Gastroesophageal sphincter (tissue), 4 donors: ENCODE data around the gene OR12D1. TPM values are rescaled to one million over a fixed set of nuclear protein-coding genes. Genes with fewer than 3 reads are reported as not detected.
A peak's percentile ranks its signal among the peaks of the same experiment; 100 is the strongest.

Experiments
- ATAC-seq: fragments of 150-250 bp; one replicate; pipeline ENCODE4 v1.9.1; 2016; ENCODE audit warnings: mild to moderate bottlenecking, moderate library complexity
- H3K27ac ChIP-seq, 4 donors: fragments of 200-600 bp; sonication (generic) in 3 of 4; 1 replicate in 3 of 4; 2 replicates in 1 of 4; pipeline ENCODE4 v1.5.1; 2016 to 2019
- H3K27me3 ChIP-seq: fragments of 200-600 bp; sonication (generic); one replicate; pipeline ENCODE4 v1.5.1; 2019
- H3K36me3 ChIP-seq, 2 donors: fragments of 200-600 bp; sonication (generic); one replicate each; pipeline ENCODE4 v1.5.1; 2019; ENCODE audit warnings: control low read depth in 1 of 2
- H3K4me1 ChIP-seq, 3 donors: fragments of 200-600 bp; sonication (generic); 1 replicate in 2 of 3; 2 replicates in 1 of 3; pipeline ENCODE4 v1.5.1; 2016 to 2019; ENCODE audit warnings: control low read depth in 2 of 3
- H3K4me3 ChIP-seq, 2 donors: fragments of 200-600 bp; sonication (generic); one replicate each; pipeline ENCODE4 v1.5.1; 2019; ENCODE audit warnings: mild to moderate bottlenecking in 1 of 2, moderate library complexity in 1 of 2
- H3K9me3 ChIP-seq, 3 donors: fragments of 200-600 bp; sonication (generic); one replicate each; pipeline ENCODE4 v1.5.1; 2017 to 2019; ENCODE audit warnings: control low read depth in 2 of 3
- EP300 ChIP-seq: sonication (generic); formaldehyde crosslinking; IDR thresholded peaks from one replicate; pipeline ENCODE4 v1.6.1; 2017; ENCODE audit warnings: antibody characterized with exemption, mild to moderate bottlenecking
- POLR2A ChIP-seq, 2 donors: fragments of 450-650 bp; IDR thresholded peaks; one replicate each; pipeline ENCODE4 v1.6.1; 2017; ENCODE audit warnings: antibody characterized with exemption in 2 of 2, mild to moderate bottlenecking in 2 of 2, moderate library complexity in 1 of 2
- POLR2AphosphoS5 ChIP-seq: sonication (generic); formaldehyde crosslinking; IDR thresholded peaks from one replicate; pipeline ENCODE4 v1.6.1; 2017; ENCODE audit warnings: antibody characterized with exemption
- WGBS, 2 donors: methylation state at CpG; one replicate each; pipeline ENCODE4 v1.1.5; 2018; ENCODE audit warnings: low coverage in 1 of 2; 5-methylcytosine and 5-hydroxymethylcytosine counted together
- total RNA-seq, 4 donors: library from RNA; depleted of rRNA; stranded (reverse); fragments of >200 nt; gene quantifications; one replicate each; pipeline ENCODE4 v1.1.0, GENCODE V29; 2016
- TF ChIP-seq, protein P1 (sequence below), 4 experiments: fragments of 200-600 bp in 2 of 4; fragments of 450-650 bp in 2 of 4; sonication (generic) in 1 of 4; IDR thresholded peaks; one replicate each; pipeline ENCODE4 v1.5.1; 2017 to 2019; ENCODE audit warnings: antibody characterized with exemption in 4 of 4, mild to moderate bottlenecking in 2 of 4, moderate library complexity in 2 of 4

Gene OR12D1
- total RNA-seq: not detected

DNA sequence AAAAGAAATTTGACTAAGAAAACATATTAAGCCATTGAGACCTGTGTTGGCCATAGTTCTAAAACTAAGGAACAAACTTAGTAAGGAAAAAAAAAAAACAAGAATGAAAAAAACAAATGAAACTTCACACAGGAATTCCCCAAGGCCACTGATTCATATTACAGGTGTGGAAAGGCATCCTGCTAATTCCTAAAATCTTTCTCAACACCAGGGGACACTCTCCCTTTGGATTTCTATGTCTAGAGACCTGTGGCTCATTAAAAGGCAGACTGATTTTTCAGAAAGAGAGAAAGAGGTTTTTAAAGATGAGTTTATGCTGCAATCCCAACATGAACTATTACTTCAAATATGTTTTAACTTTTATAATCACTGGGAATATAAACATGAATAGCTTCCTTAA is at the start of gene OR12D1:
TSS of gene OR12D1 (plus strand) at position 341 of the 400 bp plus-strand sequence.
- TF ChIP-seq, protein P1, sequence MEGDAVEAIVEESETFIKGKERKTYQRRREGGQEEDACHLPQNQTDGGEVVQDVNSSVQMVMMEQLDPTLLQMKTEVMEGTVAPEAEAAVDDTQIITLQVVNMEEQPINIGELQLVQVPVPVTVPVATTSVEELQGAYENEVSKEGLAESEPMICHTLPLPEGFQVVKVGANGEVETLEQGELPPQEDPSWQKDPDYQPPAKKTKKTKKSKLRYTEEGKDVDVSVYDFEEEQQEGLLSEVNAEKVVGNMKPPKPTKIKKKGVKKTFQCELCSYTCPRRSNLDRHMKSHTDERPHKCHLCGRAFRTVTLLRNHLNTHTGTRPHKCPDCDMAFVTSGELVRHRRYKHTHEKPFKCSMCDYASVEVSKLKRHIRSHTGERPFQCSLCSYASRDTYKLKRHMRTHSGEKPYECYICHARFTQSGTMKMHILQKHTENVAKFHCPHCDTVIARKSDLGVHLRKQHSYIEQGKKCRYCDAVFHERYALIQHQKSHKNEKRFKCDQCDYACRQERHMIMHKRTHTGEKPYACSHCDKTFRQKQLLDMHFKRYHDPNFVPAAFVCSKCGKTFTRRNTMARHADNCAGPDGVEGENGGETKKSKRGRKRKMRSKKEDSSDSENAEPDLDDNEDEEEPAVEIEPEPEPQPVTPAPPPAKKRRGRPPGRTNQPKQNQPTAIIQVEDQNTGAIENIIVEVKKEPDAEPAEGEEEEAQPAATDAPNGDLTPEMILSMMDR (IDR thresholded peaks at IDR 0.05): peak in 1 of 4 experiments; percentile 8
- TF ChIP-seq POLR2A (IDR thresholded peaks at IDR 0.05): no peak
- H3K4me3 ChIP-seq: no peak within 1 kb of the TSS
- no peak within 1 kb of the TSS for H3K27ac ChIP-seq
- H3K9me3 ChIP-seq: no peaks in the 10 kb centered on the region
- H3K4me1 ChIP-seq: no peaks in the 10 kb centered on the region
- H3K36me3 ChIP-seq: no peaks in the 10 kb centered on the region
- no peaks in the 10 kb centered on the region for H3K27me3 ChIP-seq
- no peak for ATAC-seq

DNA sequence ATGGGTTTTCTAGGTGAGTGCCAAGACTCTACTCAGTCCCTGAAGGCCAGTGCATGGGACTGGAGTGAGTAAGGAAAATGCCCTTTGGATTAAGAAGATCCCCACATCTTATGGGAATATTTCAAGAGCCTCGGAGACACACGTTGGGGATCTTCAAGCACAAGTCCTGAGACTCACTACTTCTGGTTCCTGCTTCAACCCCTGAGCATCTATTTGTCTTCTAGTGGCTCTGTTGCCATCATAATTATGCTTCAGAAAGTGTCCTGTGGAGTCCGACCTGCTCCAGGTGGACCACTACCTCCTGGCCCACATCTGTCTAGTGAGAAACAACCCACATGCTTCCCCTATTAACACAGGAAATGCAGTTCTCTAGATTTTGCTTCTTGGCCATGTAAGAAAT is 46.0 kb upstream of the OR12D1 start, which contains the start of gene OR5V1:
TSS of gene OR5V1 (minus strand) at position 101 of the 400 bp plus-strand sequence. CDS start 12,670 bp downstream, outside the sequence.
- TF ChIP-seq POLR2A (IDR thresholded peaks at IDR 0.05): no peak
- TF ChIP-seq, protein P1 (IDR thresholded peaks at IDR 0.05): no peak
- Histone ChIP-seq H3K9me3 (no peaks in the 10 kb centered on the region), H3K4me1 (no peaks in the 10 kb centered on the region), H3K27me3 (no peaks in the 10 kb centered on the region), H3K4me3 (no peak within 1 kb of the TSS), H3K27ac (no peak within 1 kb of the TSS), H3K36me3 (no peaks in the 10 kb centered on the region)
- no peak for ATAC-seq
- 52 to 79% methylated on average over 2 to 3 of the region's 3 CpGs for WGBS, 2 donors

DNA sequence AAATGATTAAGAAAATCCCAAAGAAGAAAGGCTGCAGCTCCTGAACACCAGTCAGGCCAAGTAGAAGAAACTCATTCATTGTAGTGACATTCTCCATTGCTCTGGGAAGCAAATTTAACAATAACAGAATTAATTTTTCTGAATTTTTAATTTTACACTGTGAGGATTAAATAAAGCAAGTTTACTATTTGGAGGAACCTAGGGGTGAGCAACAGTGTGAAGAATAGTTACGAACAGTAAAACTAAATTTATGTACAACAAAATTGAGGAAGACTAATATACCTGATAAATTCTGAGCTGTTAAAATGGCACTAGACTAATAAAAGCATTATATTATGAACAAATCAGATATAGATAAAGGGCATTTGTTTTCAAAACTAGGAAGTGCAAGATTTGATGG is 39.5 kb upstream of the OR12D1 start, which contains the start of gene OR12D3:
TSS of gene OR12D3 (minus strand) at position 101 of the 400 bp plus-strand sequence. CDS start at position 97, 4 bp downstream.
- H3K27me3 ChIP-seq: no peaks in the 10 kb centered on the region
- no peaks in the 10 kb centered on the region for H3K36me3 ChIP-seq
- no peaks in the 10 kb centered on the region for H3K9me3 ChIP-seq
- no peak for TF ChIP-seq POLR2A (IDR thresholded peaks at IDR 0.05)
- TF ChIP-seq, protein P1 (IDR thresholded peaks at IDR 0.05): no peak
- no peak for TF ChIP-seq POLR2AphosphoS5
- no peak for TF ChIP-seq EP300
- no peak within 1 kb of the TSS for H3K27ac ChIP-seq
- WGBS, 2 donors: 93 to 100% methylated on average over 1 of the region's 1 CpG
- H3K4me1 ChIP-seq: no peaks in the 10 kb centered on the region
- no peak within 1 kb of the TSS for H3K4me3 ChIP-seq
- no peak for ATAC-seq

DNA sequence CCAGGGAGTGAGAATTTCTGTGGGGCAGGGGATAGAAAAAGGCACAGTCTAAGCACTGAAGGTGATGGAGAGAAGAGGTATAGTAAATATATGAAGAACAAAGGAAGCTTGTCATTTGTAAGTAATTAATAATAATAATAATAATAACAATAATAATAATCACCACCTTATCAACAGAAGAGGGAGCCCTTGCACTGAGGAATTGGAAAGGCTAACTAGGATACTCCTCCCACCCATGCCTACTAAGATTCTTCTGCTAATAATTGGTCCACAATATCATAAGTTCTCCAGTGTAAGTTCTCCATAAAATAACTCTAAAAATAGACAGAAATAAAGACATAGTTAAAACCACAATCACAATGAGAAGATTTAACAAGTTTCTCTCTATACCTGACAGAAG is 38.7 kb upstream of the OR12D1 start:
- no peaks in the 10 kb centered on the region for H3K9me3 ChIP-seq
- TF ChIP-seq POLR2A (IDR thresholded peaks at IDR 0.05): no peak
- TF ChIP-seq EP300: no peak
- TF ChIP-seq, protein P1 (IDR thresholded peaks at IDR 0.05): no peak
- no peak for TF ChIP-seq POLR2AphosphoS5
- H3K4me1 ChIP-seq: no peaks in the 10 kb centered on the region
- no peak overlapping the region for H3K4me3 ChIP-seq
- ATAC-seq: no peak
- no peak overlapping the region for H3K27ac ChIP-seq
- H3K36me3 ChIP-seq: no peaks in the 10 kb centered on the region
- H3K27me3 ChIP-seq: no peaks in the 10 kb centered on the region

DNA sequence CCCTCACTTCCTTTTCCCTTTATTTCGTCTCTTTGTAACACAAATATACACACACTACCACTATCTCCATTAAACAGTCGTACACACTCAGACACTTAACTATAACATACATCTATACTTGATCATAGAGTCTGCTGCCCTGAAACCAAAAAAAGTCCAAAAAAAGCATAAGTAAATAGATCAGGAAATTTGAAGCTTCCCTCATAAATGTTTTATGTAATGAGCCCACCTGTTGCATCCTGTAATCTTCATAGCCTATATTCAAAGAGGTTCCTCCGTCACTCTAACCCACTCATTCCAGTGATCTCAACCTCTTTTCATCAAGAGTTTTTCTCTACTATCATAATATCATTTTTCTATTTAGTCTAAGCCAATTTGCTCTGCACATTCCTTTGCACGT is 26.2 kb upstream of the OR12D1 start:
- no peak for ATAC-seq
- H3K9me3 ChIP-seq: no peaks in the 10 kb centered on the region
- H3K4me3 ChIP-seq: no peak overlapping the region
- no peaks in the 10 kb centered on the region for H3K36me3 ChIP-seq
- H3K4me1 ChIP-seq: no peaks in the 10 kb centered on the region
- no peak overlapping the region for H3K27ac ChIP-seq
- peaks cover 6% of the 10 kb centered on the region for H3K27me3 ChIP-seq
- no peak for TF ChIP-seq EP300
- no peak for TF ChIP-seq POLR2AphosphoS5
- TF ChIP-seq, protein P1 (IDR thresholded peaks at IDR 0.05): no peak
- TF ChIP-seq POLR2A (IDR thresholded peaks at IDR 0.05): no peak
- WGBS, 2 donors: 22 to 39% methylated on average over 4 of the region's 4 CpGs
